ENCODE data around the gene EYS. TPM values are rescaled to one million over a fixed set of nuclear protein-coding genes. Genes with fewer than 3 reads are reported as not detected.

EYS gene
- total RNA-seq, 1 donor from 2014 or later, result not detected

DNA sequence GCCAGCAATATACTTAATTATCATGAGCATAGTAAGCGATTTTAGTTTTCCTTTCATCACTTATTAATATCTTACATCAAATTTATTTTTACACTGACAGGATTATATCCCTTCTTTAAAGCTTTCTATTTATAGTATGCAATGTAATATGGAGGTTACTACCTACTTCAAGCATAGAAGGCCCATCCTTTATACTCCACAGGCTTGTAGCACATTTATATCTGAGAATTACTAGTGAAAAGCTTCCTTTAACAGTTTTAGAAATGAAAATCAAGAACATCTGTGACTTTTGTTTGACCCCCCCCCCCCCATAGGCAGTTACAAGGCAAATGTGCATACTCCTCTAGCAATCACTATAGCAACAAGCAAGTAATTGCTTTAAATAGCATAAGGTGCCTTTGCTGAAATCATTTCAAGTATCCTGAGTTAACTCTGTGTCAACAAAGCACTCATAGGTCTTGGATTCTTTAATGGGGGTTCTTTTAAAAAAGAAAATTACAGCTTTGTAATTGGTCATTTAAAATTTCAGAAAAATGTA is 1153.7 kb downstream of the EYS start:
- Histone ChIP-seq H3K4me1 (no peaks in the 10 kb centered on the region), H3K4me3 (no peak overlapping the region), H3K27ac (no peak overlapping the region), H3K27me3 (no peaks in the 10 kb centered on the region), H3K36me3 (no peaks in the 10 kb centered on the region), H3K9me3 (peaks cover 0 to 4% of the 10 kb centered on the region in 2 donors)
- TF ChIP-seq, protein P1, sequence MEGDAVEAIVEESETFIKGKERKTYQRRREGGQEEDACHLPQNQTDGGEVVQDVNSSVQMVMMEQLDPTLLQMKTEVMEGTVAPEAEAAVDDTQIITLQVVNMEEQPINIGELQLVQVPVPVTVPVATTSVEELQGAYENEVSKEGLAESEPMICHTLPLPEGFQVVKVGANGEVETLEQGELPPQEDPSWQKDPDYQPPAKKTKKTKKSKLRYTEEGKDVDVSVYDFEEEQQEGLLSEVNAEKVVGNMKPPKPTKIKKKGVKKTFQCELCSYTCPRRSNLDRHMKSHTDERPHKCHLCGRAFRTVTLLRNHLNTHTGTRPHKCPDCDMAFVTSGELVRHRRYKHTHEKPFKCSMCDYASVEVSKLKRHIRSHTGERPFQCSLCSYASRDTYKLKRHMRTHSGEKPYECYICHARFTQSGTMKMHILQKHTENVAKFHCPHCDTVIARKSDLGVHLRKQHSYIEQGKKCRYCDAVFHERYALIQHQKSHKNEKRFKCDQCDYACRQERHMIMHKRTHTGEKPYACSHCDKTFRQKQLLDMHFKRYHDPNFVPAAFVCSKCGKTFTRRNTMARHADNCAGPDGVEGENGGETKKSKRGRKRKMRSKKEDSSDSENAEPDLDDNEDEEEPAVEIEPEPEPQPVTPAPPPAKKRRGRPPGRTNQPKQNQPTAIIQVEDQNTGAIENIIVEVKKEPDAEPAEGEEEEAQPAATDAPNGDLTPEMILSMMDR (IDR thresholded peaks at IDR 0.05), result no peak
- intact Hi-C loops (cut with DNase I), result no loop called here
- no peak for DNase-seq (ENCODE audit: low spot score in 2 of 2)

DNA sequence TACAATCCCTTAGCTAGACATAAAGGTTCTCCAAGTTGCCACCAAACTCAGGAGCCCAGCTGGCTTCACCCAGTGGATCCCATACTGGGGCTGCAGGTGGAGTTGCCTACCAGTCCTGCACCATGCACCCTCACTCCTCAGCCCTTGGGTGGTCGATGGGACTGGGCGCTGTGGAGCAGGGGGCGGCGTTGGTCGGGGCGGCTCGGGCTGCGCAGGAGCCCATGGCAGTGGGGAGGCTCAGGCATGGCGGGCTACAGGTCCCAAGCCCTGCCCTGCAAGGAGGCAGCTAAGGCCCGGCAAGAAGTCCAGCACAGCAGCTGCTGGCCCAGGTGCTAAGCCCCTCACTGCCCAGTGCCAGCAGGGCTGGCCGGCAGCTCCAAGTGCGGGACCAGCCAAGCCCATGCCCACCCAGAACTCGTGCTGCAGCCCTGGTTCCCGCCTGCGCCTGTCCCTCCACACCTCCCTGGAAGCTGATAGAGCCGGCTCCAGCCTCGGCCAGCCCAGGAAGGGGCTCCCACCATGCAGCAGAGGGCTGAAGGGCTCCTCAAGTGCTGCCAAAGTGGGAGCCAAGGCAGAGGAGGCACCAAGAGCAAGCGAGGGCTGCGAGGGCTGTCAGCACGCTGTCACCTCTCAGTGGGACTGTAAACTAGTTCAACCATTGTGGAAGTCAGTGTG is 1159.3 kb downstream of the EYS start:
- no peaks in the 10 kb centered on the region for H3K36me3 ChIP-seq
- no peaks in the 10 kb centered on the region for H3K9me3 ChIP-seq
- TF ChIP-seq, protein P1 (IDR thresholded peaks at IDR 0.05), result no peak
- no peak for DNase-seq (ENCODE audit: low spot score in 2 of 2)
- no peak overlapping the region for H3K27ac ChIP-seq
- H3K27me3 ChIP-seq, result no peaks in the 10 kb centered on the region
- H3K4me1 ChIP-seq, result no peaks in the 10 kb centered on the region
- intact Hi-C loops (cut with DNase I), result no loop called here
- no peak overlapping the region for H3K4me3 ChIP-seq

DNA sequence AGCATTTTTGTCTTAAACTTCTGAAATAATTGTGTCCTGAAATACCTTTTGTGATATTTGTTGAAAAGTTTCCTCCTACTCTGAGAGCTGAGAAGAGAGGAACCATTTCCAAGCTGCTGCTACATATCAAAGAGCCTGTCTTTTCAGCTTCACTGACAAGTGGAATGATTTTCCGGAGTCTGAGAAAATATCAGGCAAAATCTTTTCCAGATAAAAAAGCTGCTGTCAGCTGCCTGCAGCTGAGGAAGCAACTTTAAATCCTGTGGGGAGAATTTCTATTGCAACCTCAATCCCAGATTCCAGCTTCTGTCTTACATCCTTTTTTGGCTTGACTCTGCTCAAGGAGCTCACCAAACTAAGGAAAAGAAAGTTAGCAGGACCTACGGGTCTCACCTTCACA is 1167.1 kb downstream of the EYS start:
- TF ChIP-seq, protein P1 (IDR thresholded peaks at IDR 0.05), result no peak
- H3K4me1 ChIP-seq, result no peaks in the 10 kb centered on the region
- no peak overlapping the region for H3K27ac ChIP-seq
- no peaks in the 10 kb centered on the region for H3K36me3 ChIP-seq
- no peak overlapping the region for H3K4me3 ChIP-seq
- intact Hi-C loops (cut with DNase I), result no loop called here
- no peaks in the 10 kb centered on the region for H3K9me3 ChIP-seq
- no peaks in the 10 kb centered on the region for H3K27me3 ChIP-seq
- DNase-seq (ENCODE audit: low spot score in 2 of 2), result no peak

DNA sequence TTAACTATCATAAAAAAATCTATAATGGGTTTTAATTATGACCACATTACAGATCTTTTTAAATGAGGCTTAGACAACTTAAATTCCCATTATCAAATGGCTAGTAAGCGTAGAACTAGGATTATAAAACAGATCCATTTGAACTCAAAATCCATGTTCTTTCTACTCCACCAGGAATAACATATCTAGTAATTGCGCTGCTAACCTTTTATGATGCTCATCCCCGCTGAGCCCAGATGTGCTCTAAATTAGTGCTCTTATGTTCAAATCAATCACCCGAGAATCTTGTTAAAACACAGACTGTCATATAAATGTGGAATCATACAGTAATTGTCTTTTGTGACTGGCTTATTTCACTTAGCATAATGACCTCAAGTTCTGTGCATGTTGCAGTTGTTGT is 1168.3 kb downstream of the EYS start:
- H3K36me3 ChIP-seq, result no peaks in the 10 kb centered on the region
- H3K27me3 ChIP-seq, result no peaks in the 10 kb centered on the region
- H3K27ac ChIP-seq, result no peak overlapping the region
- TF ChIP-seq, protein P1 (IDR thresholded peaks at IDR 0.05), result no peak
- intact Hi-C loops (cut with DNase I), result no loop called here
- H3K9me3 ChIP-seq, result no peaks in the 10 kb centered on the region
- H3K4me1 ChIP-seq, result no peaks in the 10 kb centered on the region
- DNase-seq (ENCODE audit: low spot score in 2 of 2), result no peak
- H3K4me3 ChIP-seq, result no peak overlapping the region

DNA sequence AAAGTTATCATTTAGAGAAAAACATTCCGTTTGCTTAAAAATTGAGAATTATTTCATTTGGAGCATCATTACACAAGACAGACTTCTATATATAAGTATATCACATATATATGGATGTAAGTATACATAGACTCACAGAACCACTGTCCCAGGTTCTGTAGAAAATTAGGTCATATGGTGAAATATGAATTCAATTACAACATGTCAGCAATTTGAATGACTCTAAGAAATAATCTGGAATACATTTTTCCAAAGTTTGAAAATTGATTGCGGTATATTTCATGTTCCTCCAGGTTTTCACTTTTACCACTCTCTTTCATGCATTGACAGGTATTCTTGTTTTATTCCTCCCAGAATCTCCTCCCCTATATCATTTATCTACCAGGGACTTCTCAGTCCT is 1179.1 kb downstream of the EYS start:
- intact Hi-C loops (cut with DNase I), result no loop called here
- H3K27me3 ChIP-seq, result no peaks in the 10 kb centered on the region
- H3K9me3 ChIP-seq, result no peaks in the 10 kb centered on the region
- H3K4me3 ChIP-seq, result no peak overlapping the region
- DNase-seq (ENCODE audit: low spot score in 2 of 2), result no peak
- no peaks in the 10 kb centered on the region for H3K4me1 ChIP-seq
- H3K36me3 ChIP-seq, result no peaks in the 10 kb centered on the region
- H3K27ac ChIP-seq, result no peak overlapping the region
- TF ChIP-seq, protein P1 (IDR thresholded peaks at IDR 0.05), result no peak

All from ascending aorta (tissue), 2 donors.